T-cell (primary cell): Measurements from ENCODE around the gene DDX20. TPM values are rescaled to one million over a fixed set of nuclear protein-coding genes. Genes with fewer than 3 reads are reported as not detected.

ENCODE experiments used
- ATAC-seq, 4 experiments: fragments of 200-7000 bp in 3 of 4; fragments of 150-1000 bp in 1 of 4; cut with Tn5 transposase; replicated peaks in 1 of 4; 1 replicate in 3 of 4; 2 replicates in 1 of 4; pipeline ENCODE4 v1.10.0; 2021; ENCODE audit warnings: moderate library complexity in 3 of 4, mild to moderate bottlenecking in 2 of 4, moderate number of reproducible peaks in 1 of 4
- CTCF ChIA-PET, 2 donors: fragments of 300-600 bp; sonication (Branson Sonifier 250); formaldehyde crosslinking; loops; one replicate each; lab custom pipeline; 2022; ENCODE audit warnings: antibody characterized with exemption in 2 of 2; lab: Charles Lee
- POLR2A ChIA-PET, 2 donors: fragments of 300-600 bp; sonication (Branson Sonifier 250); formaldehyde crosslinking; loops; one replicate each; lab custom pipeline; 2022; ENCODE audit warnings: antibody characterized with exemption in 2 of 2; lab: Charles Lee
- DNase-seq, 35 experiments: peaks; one replicate each; pipeline versions ENCODE4 v3.0.0 to v3.0.0-alpha.2; 2013 to 2023
- H3K27ac ChIP-seq: one replicate; pipeline ENCODE4 v1.5.1; 2013; ENCODE audit warnings: low read length
- H3K27me3 ChIP-seq, 2 experiments: replicated peaks in 1 of 2; 1 replicate in 1 of 2; 2 replicates in 1 of 2; pipeline versions ENCODE4 v1.6.1 to v1.7.0; 2013; ENCODE audit warnings: low read length in 1 of 2, mixed read lengths in 1 of 2; ENCODE audit not compliant: control insufficient read depth in 2 of 2, insufficient read depth in 2 of 2; ENCODE audit errors: extremely low read depth in 1 of 2
- H3K36me3 ChIP-seq, 2 donors: 1 replicate in 1 of 2; 2 replicates in 1 of 2; pipeline versions ENCODE4 v1.6.1 to v1.7.0; 2013; ENCODE audit warnings: low read length in 1 of 2; ENCODE audit not compliant: control insufficient read depth in 2 of 2, insufficient read depth in 1 of 2; ENCODE audit errors: extremely low read depth in 1 of 2
- H3K4me1 ChIP-seq, 2 experiments: 1 replicate in 1 of 2; 2 replicates in 1 of 2; pipeline versions ENCODE4 v1.6.1 to v1.7.0; 2013; ENCODE audit warnings: low read length in 2 of 2, mixed read lengths in 1 of 2; ENCODE audit not compliant: insufficient read depth in 2 of 2, control insufficient read depth in 1 of 2; ENCODE audit errors: extremely low read depth in 1 of 2
- H3K4me3 ChIP-seq, 2 donors: 1 replicate in 1 of 2; 2 replicates in 1 of 2; pipeline versions ENCODE4 v1.5.1 to v1.7.0; 2013; ENCODE audit warnings: mild to moderate bottlenecking in 2 of 2, low read length in 1 of 2, moderate library complexity in 1 of 2; ENCODE audit not compliant: control insufficient read depth in 1 of 2; ENCODE audit errors: extremely low read depth in 1 of 2
- H3K9me3 ChIP-seq: 2 replicates; pipeline ENCODE4 v1.7.0; 2013
- H3K27ac Mint-ChIP-seq, 2 donors: one replicate each; pipeline ENCODE4 v1.8.0; 2020 to 2021; ENCODE audit warnings: mild to moderate bottlenecking in 2 of 2, mixed read lengths in 2 of 2
- H3K27me3 Mint-ChIP-seq, 2 donors: one replicate each; pipeline ENCODE4 v1.8.0; 2021 to 2022; ENCODE audit warnings: mixed read lengths in 2 of 2
- H3K36me3 Mint-ChIP-seq: one replicate; pipeline ENCODE4 v1.8.0; 2021; ENCODE audit warnings: mixed read lengths
- H3K4me1 Mint-ChIP-seq, 3 donors: one replicate each; pipeline ENCODE4 v1.8.0; 2020 to 2022; ENCODE audit warnings: mixed read lengths in 3 of 3, mild to moderate bottlenecking in 1 of 3
- H3K4me3 Mint-ChIP-seq, 3 donors: one replicate each; pipeline ENCODE4 v1.8.0; 2020 to 2022; ENCODE audit warnings: mild to moderate bottlenecking in 3 of 3, mixed read lengths in 3 of 3, moderate library complexity in 3 of 3
- H3K9me3 Mint-ChIP-seq, 3 donors: one replicate each; pipeline ENCODE4 v1.8.0; 2020 to 2022; ENCODE audit warnings: mixed read lengths in 3 of 3
- WGBS: methylation state at CpG from one replicate; pipeline ENCODE4 v1.1.5; 2013; ENCODE audit warnings: missing lambda C conversion rate; ENCODE audit not compliant: insufficient coverage; 5-methylcytosine and 5-hydroxymethylcytosine counted together
- total RNA-seq, 35 experiments: library from RNA in 6 of 35; stranded (reverse) in 6 of 35; fragments of 120-200 nt in 1 of 35; gene quantifications; one replicate each; pipeline versions ENCODE4 v1.2.1 to v1.2.4 and lab custom pipeline; 2013 to 2026

DDX20 gene
- total RNA-seq, 5 donors from 2014 or later (not counting 1 experiment from before 2014, with no cell fraction given), result 16.7 to 19.8 (median 17.5) TPM

DNA sequence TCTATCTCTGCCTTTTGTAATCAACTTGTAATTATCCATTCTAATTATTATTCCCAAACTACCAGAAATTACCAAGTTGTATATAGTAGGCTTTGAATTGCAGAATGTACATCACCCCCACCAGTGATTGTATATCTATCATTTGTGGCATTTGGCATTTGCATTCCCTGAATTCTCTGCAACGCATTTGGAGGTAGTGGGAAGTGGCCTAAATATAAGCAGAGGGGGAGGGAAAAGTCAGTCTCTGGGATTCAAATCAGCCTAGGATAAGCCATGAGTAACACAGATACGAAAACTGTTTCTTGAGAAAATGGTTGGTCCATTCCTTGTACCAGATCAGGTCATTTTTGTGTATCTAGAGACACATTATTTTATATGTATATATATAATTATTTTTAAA, 20.7 kb downstream of the DDX20 start:
- Histone ChIP-seq H3K27ac (no peak overlapping the region), H3K4me1 (no peaks in the 10 kb centered on the region), H3K4me3 (no peak overlapping the region), H3K36me3 (no peaks in the 10 kb centered on the region), H3K9me3 (no peaks in the 10 kb centered on the region), H3K27me3 (no peaks in the 10 kb centered on the region)
- Mint-ChIP-seq H3K36me3 (peaks cover 5% of the 10 kb centered on the region), H3K4me3 (no peak overlapping the region), H3K27ac (no peak overlapping the region), H3K4me1 (no peaks in the 10 kb centered on the region), H3K27me3 (peaks cover 2 to 4% of the 10 kb centered on the region in 2 donors), H3K9me3 (no peaks in the 10 kb centered on the region)
- CTCF ChIA-PET, result no interaction called here
- ATAC-seq (no peak), DNase-seq (no peak)
- POLR2A ChIA-PET, result no interaction called here
- WGBS, result no CpG with 5 or more reads among the region's 2 CpGs

DNA sequence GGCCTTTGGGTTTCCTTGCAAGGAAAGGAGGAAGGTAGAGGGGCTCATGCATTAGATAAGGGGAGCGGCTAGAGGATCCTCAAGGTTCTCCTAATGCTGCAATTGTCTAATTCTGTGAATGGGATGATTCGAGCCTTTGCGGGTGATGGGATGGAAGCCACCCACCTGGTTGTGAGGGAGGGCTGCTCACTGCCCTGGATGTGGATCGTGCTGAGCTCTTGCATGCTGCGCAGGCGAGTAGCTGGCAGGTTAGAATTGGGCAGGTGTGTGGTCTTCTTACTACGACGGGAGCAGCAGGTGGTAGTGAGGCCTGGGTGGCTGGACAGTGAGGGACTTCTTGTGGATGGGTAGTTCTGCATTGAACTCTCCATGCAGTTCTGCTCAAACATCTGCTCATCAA, 21.2 kb downstream of the DDX20 start:
- peaks cover 2 to 4% of the 10 kb centered on the region in 2 donors for H3K27me3 Mint-ChIP-seq
- no peaks in the 10 kb centered on the region for H3K4me1 Mint-ChIP-seq
- H3K36me3 Mint-ChIP-seq, result peaks cover 5% of the 10 kb centered on the region
- ATAC-seq (no peak), DNase-seq (no peak)
- H3K27ac ChIP-seq, result no peak overlapping the region
- H3K4me3 ChIP-seq, result no peak overlapping the region
- WGBS, result 86% methylated on average over 6 of the region's 8 CpGs
- H3K9me3 Mint-ChIP-seq, result no peaks in the 10 kb centered on the region
- H3K27me3 ChIP-seq, result no peaks in the 10 kb centered on the region
- H3K36me3 ChIP-seq, result no peaks in the 10 kb centered on the region
- no peaks in the 10 kb centered on the region for H3K9me3 ChIP-seq
- H3K27ac Mint-ChIP-seq, result no peak overlapping the region
- POLR2A ChIA-PET, result no interaction called here
- CTCF ChIA-PET, result no interaction called here
- no peaks in the 10 kb centered on the region for H3K4me1 ChIP-seq
- H3K4me3 Mint-ChIP-seq, result no peak overlapping the region

DNA sequence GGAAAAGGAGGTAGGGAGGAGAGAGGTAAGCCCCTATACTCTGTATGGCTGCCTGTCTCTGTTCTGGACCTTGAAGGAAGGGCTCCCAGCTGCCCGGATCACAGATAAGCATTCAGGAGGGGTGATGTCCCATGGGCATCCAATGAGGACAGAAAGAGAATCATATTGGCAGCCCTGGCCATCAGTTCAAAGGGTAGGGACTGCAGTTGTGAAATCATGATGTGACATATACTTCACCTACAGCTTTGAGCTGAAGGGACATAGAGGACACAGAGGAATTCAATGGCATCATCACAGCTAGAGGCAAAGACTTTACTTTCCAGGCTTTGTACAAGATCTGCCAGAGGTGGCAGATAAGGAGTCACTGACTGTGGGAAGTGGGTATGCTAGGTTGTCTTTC, 21.6 kb downstream of the DDX20 start:
- Mint-ChIP-seq H3K27ac (no peak overlapping the region), H3K9me3 (no peaks in the 10 kb centered on the region), H3K27me3 (peaks cover 2 to 4% of the 10 kb centered on the region in 2 donors), H3K4me1 (no peaks in the 10 kb centered on the region), H3K36me3 (peaks cover 5% of the 10 kb centered on the region), H3K4me3 (no peak overlapping the region)
- H3K9me3 ChIP-seq, result no peaks in the 10 kb centered on the region
- no peak overlapping the region for H3K4me3 ChIP-seq
- ChIA-PET POLR2A (no interaction called here), CTCF (no interaction called here)
- H3K27ac ChIP-seq, result no peak overlapping the region
- ATAC-seq (no peak), DNase-seq (no peak)
- H3K36me3 ChIP-seq, result no peaks in the 10 kb centered on the region
- H3K27me3 ChIP-seq, result no peaks in the 10 kb centered on the region
- no peaks in the 10 kb centered on the region for H3K4me1 ChIP-seq
- no CpG with 5 or more reads among the region's 1 CpG for WGBS

GRCh38 chr1:111778066-111778465, 22.4 kb downstream of the DDX20 start:
- peaks cover 2 to 4% of the 10 kb centered on the region in 2 donors for H3K27me3 Mint-ChIP-seq
- DNase-seq, result no peak
- ATAC-seq, result no peak
- WGBS, result 100% methylated on average over 1 of the region's 6 CpGs
- H3K27ac ChIP-seq, result no peak overlapping the region
- H3K36me3 Mint-ChIP-seq, result peaks cover 6% of the 10 kb centered on the region
- no peaks in the 10 kb centered on the region for H3K36me3 ChIP-seq
- no peak overlapping the region for H3K4me3 Mint-ChIP-seq
- CTCF ChIA-PET, result no interaction called here
- POLR2A ChIA-PET, result no interaction called here
- H3K4me3 ChIP-seq, result no peak overlapping the region
- no peaks in the 10 kb centered on the region for H3K9me3 Mint-ChIP-seq
- no peaks in the 10 kb centered on the region for H3K27me3 ChIP-seq
- no peaks in the 10 kb centered on the region for H3K4me1 Mint-ChIP-seq
- H3K27ac Mint-ChIP-seq, result no peak overlapping the region
- H3K4me1 ChIP-seq, result no peaks in the 10 kb centered on the region
- H3K9me3 ChIP-seq, result no peaks in the 10 kb centered on the region

DNA sequence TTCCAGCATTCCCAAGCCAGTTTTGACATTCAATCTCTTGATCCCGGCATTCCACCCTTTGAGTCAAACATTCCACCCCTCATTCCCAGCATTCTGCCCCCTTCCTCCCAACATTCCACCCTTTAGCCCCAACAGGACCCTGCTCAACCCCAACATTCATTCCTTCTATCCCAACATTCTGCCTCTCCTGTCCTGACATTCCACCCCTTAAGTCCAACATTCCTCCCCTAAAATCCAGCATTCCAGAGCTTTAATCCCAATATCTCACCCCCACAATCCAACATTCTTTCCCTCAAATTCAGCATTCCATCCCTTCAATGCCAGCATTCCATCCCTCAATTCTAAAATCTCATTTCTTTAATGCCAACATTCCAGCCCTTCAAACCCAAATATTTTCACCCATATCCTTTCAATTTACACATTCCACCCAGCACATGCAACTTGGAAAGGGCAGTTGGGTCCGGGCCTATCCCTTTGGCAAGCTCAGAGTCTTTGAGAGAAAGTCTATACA, 22.9 kb downstream of the DDX20 start:
- ChIA-PET POLR2A (no interaction called here), CTCF (no interaction called here)
- 33% methylated on average over 1 of the region's 2 CpGs for WGBS
- Histone ChIP-seq H3K4me3 (no peak overlapping the region), H3K4me1 (no peaks in the 10 kb centered on the region), H3K27me3 (no peaks in the 10 kb centered on the region), H3K36me3 (no peaks in the 10 kb centered on the region), H3K27ac (no peak overlapping the region), H3K9me3 (no peaks in the 10 kb centered on the region)
- no peaks in the 10 kb centered on the region for H3K9me3 Mint-ChIP-seq
- no peaks in the 10 kb centered on the region for H3K4me1 Mint-ChIP-seq
- peaks cover 11% of the 10 kb centered on the region for H3K36me3 Mint-ChIP-seq
- DNase-seq, result no peak
- ATAC-seq, result no peak
- no peak overlapping the region for H3K27ac Mint-ChIP-seq
- H3K4me3 Mint-ChIP-seq, result no peak overlapping the region
- H3K27me3 Mint-ChIP-seq, result peaks cover 4 to 5% of the 10 kb centered on the region in 2 donors

DNA sequence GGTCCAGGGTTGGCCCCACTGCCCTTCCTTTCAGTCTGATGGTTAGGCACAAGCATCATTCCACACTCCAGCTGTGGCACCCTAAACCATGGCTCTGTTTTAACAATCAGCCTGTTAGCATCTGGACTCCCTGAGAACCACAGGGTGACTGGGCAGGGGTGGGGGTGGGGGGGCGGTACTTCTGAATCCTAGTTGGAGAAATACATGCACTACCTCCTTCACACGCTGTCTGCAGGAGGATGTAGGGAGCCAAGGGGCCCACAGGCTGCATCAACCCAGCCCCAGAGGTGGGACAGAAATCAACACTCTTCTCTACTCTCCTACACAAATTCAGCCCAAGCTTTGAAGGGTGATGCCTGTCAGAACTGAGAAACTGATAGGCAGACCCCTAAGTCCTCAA, 23.8 kb downstream of the DDX20 start:
- Mint-ChIP-seq H3K4me3 (no peak overlapping the region), H3K27me3 (peaks cover 4 to 5% of the 10 kb centered on the region in 2 donors), H3K27ac (no peak overlapping the region), H3K9me3 (no peaks in the 10 kb centered on the region), H3K36me3 (peaks cover 11% of the 10 kb centered on the region), H3K4me1 (no peaks in the 10 kb centered on the region)
- H3K36me3 ChIP-seq, result no peaks in the 10 kb centered on the region
- H3K27ac ChIP-seq, result no peak overlapping the region
- ChIA-PET POLR2A (no interaction called here), CTCF (no interaction called here)
- no peaks in the 10 kb centered on the region for H3K27me3 ChIP-seq
- 100% methylated on average over 1 of the region's 2 CpGs for WGBS
- no peaks in the 10 kb centered on the region for H3K9me3 ChIP-seq
- no peaks in the 10 kb centered on the region for H3K4me1 ChIP-seq
- ATAC-seq, result no peak
- no peak for DNase-seq
- no peak overlapping the region for H3K4me3 ChIP-seq
